ENCODE results near the gene TMSB4X.
"Not testable (repeated sequence)": the region's sequence is repeated elsewhere in the genome, so short reads cannot be mapped to it uniquely, and the experiment has no call there.

TMSB4X gene

DNA sequence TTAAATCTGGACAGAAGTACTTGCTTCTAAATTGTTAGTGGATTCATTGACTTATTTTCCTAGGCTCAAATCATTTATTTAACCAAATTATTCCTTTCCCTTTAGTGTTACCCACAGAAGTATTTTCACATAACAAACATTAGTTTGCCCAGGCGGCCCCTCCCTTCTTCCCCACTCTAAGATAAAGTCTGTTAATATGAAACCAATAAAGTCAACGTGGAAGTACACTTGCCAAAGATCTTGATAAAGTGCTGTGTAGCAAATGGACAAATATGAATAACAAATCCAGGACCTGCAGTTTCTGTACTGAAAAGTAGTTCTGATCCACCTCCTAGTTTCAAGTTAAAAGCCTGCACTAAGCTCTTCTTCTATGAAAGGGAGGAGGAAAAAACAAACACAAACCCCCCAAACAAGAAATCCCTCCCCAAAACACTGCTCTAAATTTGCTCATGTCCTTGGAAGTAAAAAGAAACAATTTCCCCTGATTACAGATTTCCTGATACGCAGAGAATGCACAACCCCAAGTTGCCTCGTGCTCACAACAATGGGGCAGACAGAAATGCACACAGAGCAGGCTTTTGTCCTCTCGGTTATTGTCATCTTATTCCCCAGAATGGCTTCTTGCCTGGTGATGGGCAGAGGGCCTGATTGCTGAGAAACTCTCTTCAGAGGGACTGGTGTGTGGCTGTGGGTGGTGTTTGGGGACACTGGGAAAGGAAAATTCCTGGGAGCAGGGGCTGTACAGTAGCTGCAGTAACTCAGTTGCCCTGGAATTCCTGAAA, 23.2 kb downstream of the TMSB4X start:
- no peak for DNase-seq

DNA sequence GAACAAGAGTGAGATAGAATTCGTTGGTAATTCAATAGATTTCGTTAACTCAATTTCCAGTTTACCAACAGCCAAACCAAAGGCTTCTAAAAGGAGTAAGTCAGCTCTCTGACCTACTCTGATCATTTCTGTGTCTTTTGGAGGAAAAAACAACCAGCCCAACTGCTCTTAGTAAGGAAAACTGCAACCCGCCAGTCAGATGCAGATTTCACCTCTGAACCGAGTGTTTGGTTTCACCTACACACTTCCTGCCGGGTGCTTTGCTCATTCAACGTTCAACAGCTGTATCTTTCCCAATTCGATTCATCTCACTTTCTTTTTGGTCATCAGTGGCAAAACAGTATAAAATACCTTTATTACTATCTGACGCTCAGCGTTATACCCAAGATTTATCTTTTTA, 24.5 kb downstream of the TMSB4X start:
- peak; percentile 1 for DNase-seq

DNA sequence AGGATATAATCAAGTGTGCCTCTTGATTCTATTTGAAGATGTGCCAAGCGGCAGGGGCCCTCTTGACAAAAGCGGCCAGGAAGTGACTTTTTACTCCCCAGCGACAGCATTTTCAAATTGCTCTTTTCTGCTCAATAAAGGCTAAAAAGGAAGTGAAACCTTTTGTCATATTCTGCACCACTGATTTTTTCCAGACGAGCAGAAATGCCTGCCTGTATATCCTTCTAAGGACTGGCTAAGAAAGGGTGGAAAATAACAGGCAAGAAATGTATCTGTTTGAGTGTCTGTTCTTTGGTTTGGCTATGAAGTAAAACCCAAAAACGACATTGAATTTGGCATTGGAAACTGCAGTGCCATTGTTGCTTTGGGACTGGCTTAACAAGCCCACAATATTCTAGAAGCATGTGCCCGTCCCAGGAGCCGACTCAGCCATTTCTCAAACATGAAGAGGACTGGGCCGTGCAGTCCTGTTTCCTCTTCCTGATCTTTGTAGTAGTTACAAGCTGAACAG, 25.4 kb downstream of the TMSB4X start:
- DNase-seq = peak; percentile 1

DNA sequence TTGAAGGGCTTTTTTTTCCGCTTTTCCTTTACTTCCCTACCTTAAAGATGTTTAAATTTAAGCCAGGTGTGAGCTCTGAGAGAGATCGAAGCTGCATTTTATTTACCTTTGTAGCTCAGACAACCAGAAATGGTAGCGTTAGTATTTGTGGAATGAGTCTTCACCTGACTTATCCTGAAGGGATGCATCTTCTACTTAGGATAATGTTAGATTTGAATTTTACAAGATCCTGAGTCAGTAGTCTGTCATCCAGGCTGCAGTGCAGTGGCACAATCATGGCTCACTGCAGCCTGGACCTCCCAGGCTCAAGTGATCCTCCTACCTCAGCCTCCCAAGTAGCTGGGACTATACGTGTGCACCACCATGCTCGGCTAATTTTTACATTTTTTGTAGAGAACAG, 26.2 kb downstream of the TMSB4X start:
- DNase-seq = no peak

DNA sequence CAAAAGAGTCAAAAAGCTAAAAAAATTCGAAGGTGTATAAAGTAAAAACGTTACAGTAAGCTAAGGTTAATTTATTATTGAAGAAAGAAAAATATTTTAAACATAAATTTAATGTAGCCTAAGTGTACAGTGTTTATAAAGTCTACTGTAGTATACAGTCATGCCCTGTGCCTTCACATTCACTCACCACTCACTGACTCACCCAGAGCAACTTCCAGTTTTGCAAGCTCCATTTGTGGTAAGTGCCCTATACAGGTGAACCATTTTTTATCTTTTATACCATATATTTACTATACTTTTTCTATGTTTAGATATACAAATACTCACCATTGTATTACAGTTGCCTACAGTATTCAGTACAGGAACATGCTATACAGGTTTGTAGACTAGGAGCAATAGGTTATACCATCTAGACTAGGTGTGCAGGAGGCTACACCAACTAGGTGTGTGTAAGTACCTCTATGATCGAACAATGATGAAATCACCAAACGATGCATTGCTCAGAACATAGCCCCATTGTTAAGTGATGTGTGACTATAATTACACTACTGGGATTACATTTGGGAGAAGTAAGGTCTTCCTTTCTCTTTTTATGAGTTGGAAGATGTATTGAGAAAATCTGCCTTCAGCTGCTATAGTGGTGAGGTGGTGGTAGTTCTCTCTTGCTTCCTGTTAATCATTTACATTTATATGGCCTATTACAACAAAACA, 27.2 kb downstream of the TMSB4X start:
- no peak for DNase-seq

DNA sequence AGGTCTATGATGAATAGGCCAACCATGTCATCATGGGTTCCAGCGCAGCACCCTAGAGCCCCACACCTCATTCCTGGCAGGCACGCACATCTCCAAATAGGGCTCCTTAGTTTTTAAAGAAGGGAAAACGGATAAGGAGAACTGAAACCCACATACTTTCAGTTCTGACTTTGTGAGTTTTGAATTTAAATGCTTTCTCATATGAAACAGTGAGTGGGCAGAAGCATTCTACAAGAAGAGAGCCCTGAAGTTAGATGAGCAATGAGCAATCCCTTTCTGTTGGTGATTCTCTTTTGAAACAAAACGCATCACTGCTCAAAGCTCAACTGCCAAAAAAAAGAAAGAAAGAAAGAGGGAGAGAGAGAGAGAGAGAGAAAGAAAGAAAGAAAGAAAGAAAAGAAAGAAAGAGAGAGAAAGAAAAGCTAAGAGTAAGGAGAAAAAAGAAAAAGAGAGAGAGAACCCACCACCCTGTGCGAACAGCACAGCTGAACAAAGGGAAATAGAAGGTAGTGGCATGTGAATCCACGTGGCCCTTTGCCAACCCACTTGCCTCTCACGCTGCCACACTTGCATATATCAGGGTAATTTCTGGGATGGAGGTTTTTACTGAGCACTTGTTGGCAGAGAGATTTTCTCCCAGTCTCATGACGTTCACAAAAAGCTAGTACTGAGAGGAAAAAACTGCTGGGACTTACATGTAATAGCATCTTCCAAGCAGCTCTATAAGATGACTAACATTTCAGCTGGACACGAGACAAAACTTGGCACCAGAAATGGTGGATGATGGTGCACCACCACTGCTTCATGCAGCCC, 31.0 kb downstream of the TMSB4X start:
- DNase-seq = no peak

DNA sequence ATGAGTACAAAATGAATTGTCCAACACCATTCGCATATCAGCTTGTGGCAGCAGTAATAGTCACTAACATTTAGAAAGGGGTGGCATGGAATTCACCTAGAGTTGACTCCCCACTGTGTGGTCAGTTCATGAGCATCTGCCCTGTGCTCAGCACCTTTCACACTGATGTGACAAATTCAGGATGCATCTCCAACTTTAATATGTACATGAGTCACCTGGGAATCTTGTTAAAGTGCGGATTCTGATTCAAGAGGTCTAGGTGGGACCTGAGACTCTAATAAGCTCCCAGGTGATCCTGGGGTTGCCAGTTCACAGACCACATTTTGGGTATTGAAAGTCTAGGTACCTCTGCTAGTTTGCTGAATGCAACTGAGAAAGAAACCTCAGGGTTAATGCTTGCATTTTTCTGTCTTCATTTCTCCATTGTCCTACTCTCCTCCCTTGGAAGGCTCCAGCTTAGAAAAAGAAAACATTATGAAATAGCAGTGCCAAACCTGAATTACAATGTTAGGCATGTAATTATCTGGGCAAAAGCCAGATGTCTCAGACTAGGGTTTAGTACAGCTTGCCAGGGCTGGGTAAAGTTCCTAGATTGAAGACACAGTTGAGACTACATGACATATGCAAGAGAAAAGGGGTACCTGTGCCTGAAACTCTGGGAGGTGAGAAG, 32.7 kb downstream of the TMSB4X start:
- no peak for DNase-seq

DNA sequence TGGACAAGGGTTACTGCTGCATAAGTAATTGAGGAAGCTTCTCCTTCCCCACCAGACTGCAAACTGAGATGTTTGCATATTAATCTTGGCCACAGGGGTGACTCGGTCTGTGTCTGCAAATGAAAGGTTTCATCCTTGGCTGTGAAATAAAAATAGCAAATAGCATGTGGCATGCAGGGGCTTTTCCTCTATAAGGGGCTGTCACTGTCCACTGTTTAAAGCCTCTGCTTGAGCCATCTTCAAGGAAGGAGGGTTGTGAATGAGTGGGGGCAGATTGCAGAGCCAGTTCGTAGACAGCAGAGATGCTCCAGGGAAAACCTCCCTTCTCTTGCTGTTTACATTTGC, 33.3 kb downstream of the TMSB4X start:
- no peak for DNase-seq

DNA sequence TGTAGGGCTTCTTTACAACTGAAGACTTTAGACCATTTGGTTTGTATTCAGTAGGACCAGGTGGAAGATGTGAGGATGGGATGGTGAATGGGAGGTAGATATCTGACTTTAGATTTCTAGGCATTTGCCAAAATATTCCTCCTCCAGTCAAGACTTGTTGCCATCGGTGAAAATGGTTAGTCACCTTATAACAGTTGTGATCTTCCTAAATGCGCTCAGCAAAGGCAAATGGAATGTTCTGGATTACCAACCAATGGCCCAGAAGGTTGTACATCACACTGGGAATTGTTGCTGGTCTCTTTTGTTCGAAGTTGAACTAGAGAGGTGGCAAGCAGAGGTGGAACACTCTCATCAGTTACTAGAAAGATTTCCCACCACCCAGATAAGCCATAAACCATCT, 33.9 kb downstream of the TMSB4X start:
- no peak for DNase-seq

DNA sequence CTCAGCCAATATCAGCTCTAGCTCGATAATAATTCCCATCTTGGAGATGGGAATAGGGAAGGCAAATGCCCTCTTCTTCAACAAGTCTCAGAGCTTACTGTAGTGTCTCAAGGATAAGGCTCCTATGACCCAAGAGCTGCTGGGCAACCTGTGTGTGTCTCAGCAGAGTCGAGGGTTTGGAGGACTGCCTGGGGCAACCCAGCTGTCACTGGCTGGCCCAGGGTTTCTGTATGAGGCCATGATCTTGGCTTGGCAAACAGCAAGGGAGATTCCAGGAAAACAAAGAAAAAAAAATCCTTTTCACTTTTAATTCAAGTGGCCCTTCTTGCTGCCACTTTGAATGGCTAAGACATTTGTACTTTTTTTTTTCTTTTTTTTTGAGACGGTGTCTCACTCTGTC, 34.4 kb downstream of the TMSB4X start:
- DNase-seq = no peak

DNA sequence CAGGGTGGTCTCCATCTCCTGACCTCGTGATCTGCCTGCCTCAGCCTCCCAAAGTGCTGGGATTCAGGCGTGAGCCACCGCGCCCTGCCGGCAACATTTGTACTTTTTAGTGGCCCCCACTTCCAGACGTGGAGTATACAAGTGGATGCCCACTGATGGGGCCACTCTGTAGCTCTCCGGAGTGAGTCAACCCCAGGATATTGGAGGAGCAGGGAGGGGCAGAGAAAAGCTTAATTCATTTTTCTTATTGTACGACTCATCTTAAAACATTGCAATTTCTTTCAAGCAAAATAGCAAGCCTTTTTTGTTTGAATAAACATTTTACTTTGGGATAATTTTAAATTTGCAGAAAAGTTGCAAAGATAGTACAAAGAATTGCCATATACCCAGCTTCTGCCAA, 34.9 kb downstream of the TMSB4X start:
- DNase-seq = no peak

DNA sequence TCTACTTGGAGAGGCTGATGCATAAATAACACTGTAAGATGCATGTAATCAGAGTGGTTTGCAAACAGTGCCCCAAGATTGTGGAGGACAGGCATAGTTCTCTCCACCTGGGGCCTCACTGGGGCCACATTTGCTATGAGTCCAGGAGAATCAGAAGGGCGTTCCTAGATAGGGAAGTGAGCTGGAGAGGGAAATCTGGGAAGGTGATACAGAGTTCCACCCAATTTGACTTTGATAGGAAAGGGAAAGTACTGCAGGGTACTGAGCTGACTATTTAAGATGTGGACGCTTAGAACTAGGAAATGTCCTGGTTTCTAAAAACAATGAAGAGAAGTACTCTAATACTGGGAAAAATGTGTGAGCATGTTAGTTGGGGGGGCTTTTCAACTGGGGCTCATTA, 35.6 kb downstream of the TMSB4X start:
- DNase-seq = no peak

DNA sequence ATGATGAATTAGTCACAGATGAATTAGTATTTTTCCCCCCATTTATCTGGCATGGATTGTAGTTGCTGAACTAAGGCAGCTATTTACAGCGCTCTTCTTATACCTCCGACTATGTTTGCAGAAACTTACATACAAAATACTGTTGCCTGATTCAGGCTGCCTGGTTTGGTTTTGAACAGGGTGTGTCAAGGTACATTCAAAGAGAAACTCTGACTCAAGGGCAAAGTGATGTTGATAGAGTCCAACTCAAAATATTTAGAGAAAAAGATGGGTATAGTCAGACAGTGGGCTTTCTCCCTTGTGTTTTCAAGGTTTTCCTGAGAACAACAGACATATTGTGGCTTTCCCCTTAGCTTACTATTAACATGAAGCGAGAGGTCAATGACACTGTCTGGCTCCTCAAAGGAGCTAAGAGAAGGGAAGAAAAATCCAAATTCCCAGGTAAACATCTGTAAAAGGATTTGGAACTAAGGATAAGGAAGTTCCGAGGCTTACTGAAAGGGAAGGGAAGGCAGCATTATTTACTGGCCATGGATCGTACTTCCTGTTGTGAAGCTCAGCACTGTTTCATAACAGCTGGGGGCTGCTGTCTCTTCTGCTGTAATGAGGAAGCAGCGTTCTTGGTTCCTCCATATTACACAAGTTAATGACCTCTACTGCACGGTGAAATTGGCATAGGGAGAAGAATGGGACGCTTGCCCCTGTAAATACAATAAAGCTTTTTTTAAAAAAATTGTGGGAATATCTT, 38.6 kb downstream of the TMSB4X start:
- no peak for DNase-seq

DNA sequence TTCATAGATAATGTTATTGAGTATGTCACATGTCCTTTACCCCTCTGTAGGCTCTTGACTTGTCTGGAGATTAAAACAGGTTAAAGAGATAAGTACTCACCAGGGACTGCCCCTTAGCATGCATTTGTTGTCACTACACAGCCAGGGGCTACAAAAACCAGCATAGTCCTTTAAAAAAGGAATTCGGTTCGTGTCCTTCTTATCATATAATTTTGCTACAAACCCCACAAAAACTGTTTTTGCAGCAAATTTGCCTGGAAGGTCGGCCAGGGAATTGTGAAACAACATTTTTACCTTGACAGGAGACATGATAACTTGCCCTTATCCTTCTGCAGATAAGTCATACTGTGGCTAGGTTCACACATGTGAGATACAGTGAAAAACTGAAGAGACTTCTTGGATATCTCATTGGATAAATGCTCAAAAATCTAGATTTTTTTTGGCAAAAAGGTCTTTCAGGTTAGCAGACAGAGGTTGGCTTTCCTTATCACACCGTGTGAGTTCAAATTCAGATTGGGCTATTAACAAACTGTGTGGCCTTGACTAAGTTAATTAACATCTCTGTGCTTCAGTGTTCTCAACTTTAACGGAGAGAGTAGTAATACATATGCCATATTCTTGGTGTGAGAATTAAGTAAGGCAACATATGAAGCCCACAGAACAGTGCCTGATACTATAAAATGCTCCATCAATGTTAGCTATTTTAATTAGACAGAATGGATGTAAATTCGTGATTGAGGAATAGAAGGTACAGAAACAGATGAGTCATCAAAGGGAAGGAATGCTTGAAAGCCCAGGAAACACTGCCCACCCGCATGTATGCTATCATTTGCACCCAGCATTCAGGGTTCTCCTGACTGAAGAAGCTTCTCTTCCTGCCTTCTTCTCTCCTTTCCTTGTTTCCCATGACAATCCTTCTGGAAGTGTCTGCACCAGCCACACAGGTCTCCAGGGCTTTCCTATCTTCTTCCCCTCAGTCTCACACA, 39.5 kb downstream of the TMSB4X start:
- no peak for DNase-seq

DNA sequence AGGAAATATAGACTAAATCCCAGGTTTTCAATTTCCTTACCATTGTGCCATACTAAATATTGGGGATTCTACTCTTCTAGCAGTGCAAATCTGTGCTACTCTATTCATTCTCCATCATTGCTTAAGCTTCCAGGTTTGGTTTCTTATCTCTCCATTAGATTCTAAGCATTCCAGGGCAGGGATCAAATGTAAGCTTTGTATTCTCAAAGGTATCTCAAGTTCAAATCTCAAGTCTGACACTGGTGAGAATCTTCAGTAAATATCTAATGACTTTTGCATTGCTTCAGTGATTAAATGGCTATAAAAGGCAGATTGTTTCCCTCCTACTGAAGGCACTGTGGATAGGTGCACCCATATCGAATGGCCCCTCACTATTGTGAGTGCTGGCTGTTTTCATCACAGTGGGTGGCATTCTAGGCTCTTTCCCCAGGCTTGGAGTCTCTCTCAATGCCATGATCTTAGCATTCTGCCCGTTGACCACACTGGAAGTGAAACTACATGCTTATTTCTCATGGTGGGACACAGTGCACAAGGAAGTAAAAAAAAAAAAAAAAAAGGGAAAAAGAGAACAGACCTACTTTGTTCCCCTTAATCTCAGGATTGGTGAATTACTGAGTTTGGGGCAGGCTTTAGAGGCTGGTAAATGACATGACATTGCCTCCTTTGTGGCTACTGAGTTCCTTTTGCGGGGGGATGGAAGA, 40.8 kb downstream of the TMSB4X start:
- DNase-seq = no peak

DNA sequence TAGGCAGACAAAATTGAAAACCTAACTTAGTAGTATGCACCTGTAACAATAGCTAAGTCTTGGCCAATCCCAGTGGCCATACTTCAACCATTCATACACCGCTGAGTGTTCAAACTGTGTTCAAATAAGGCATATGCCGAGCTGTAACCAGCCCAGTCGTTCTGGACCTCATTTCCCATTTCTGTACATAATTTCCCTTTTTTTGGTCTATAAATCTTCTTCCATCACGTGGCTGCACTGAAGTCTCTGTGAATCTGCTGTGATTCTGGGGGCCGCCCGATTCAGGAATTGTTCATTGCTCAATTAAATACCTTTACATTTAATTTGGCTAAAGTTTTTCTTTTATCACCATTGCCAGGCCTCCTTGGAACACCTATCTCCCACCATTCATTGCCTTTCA, 41.8 kb downstream of the TMSB4X start:
- not testable (repeated sequence) for DNase-seq

DNA sequence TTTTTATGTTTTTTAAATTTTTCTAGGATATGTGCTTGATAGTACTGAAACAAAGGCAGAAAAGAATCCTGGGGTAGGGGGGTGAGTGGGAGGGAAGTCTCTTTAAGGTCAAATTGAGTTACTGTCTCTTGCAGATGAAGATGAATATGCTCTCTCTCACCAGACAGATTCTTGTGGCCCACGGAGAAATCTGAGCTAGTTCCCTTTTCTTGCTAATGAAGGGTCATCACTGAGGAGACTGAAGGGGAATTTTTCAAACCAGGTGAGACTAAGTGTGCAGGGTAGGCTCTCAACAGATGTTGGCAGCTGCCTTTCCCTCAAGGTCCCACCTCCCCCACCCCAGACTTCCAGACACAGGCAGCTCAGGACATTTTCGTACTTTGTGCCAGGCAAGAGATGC, 48.0 kb downstream of the TMSB4X start:
- DNase-seq = no peak

DNA sequence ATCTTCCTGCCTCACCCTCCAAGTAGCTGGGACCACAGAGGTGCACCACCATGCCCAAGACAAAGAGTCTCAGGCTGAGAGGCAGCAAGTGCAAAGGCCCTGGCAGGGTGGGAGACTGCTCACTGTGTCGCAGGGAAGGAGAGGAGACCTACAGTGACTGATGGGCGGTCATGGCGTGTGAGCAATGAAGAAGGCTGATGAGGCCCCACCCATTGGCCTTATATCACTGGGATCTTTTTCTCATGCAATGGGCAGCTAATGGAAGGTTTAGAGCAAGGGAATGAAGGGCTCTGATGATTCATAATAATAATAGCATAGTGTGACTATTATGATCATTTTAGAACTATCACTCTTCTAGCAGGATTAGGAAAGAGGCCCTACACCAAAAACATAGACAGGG, 48.7 kb downstream of the TMSB4X start:
- DNase-seq = no peak

DNA sequence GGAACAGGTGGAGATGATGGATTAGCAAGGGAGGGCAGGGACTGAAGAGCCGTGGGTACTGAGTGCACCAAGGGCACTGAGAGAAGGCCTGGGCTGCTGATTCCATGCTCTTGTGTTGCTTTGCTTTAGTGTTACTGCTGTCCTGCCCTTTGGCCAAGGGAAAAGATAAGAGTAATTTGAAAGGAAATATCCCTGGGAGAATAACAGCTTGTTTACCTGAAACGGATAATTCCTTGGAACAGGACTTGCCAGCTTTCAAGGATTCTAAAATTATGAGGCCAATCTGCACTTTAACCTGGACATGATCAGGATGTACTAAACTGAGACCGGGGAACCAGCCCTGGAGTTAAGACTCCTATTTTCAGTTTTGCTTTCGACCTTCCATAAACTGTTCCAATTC, 49.1 kb downstream of the TMSB4X start:
- DNase-seq = no peak

DNA sequence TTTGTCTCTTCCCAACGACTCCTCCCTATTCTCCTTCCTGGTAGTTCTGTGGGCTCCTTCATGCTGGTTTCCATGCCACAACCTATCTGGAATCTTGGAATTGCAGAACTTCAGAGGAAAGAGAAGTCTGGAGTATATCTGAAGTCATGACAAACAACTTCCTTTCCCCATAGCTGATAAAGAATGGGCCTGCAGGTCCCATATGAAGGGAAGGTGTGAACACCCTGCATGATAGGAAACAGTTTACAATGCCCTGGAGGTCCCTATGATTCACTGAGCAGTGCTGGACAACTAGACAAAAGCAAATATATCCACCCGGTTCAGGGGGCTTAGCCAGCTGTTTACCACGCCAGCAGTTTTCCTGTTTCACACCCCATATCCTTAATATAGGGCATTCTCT, 50.1 kb downstream of the TMSB4X start:
- no peak for DNase-seq

Measured in effector CD8-positive, alpha-beta T cell (primary cell).